Panc1 (cell line): Measurements from ENCODE around the gene BZW1.

Experiments
- CTCF ChIP-seq: fragments of 450-650 bp; IDR thresholded peaks from 2 replicates; pipeline ENCODE4 v1.5.1; 2017; ENCODE audit warnings: mild to moderate bottlenecking
- POLR2AphosphoS5 ChIP-seq: IDR thresholded peaks from 2 replicates; pipeline ENCODE4 v1.6.1; 2012; ENCODE audit warnings: mild to moderate bottlenecking, low read depth, low read length, moderate library complexity

GRCh38 chr2:200820573-200821234 lies 9.0 kb downstream of the BZW1 start:
- TF ChIP-seq CTCF (no peak), POLR2AphosphoS5 (no peak)
